CD4-positive, alpha-beta T cell treated with Interleukin-17A for 4 hours (primary cell): Measurements from ENCODE around the gene FEZF2.

ENCODE experiments used
- DNase-seq: peaks from one replicate; pipeline ENCODE4 v3.0.0-alpha.2; 2020; ENCODE audit warnings: mixed read lengths

FEZF2 gene

GRCh38 chr3:62323241-62323640, 50.1 kb downstream of the FEZF2 start:
- no peak for DNase-seq
